ENCODE data around the gene AP4B1.

The AP4B1 gene

DNA sequence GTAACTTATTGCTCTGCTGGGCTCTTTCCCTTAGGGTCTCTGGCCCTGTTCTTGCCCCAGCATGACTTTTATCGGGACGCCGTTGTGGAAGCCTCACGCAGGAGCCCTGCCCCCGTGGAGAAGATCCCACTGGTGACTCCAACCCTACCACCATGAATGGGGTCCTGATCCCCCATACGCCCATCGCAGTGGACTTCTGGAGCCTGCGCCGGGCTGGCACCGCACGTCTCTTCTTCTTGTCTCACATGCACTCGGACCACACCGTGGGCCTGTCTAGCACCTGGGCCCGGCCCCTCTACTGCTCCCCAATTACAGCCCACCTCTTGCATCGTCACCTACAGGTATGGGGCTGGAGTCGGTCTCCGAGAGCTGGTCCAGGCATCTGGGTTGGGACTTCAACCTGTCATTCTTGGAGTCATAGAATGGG is 849 bp upstream of the AP4B1 start:
- Histone ChIP-seq H3K4me3 (ENCODE audit: low read length) (peak overlapping the region; percentile 92), H3K4me2 (ENCODE audit: low read length) (peak overlapping the region; percentile 81), H3K79me2 (ENCODE audit: low read length) (peaks cover 35% of the 10 kb centered on the region), H3K9ac (ENCODE audit: low read length) (peak overlapping the region; percentile 78), H3K9me3 (ENCODE audit: insufficient read depth, low read length) (no peaks in the 10 kb centered on the region), H4K20me1 (ENCODE audit: insufficient read depth, low read length) (no peaks in the 10 kb centered on the region), H3K27ac (ENCODE audit: low read length) (peak overlapping the region; percentile 51), H3K27me3 (ENCODE audit: low read depth, low read length) (no peaks in the 10 kb centered on the region), H3K36me3 (replicated peaks; ENCODE audit: low read depth, low read length) (no peaks in the 10 kb centered on the region), H2AFZ (ENCODE audit: low read depth, low read length) (peak overlapping the region; percentile 35), H3K4me1 (ENCODE audit: low read length) (peaks cover 9% of the 10 kb centered on the region)
- no peak for TF ChIP-seq EZH2phosphoT487 (IDR thresholded peaks at IDR 0.05; ENCODE audit: low read depth)
- TF ChIP-seq, protein P1, sequence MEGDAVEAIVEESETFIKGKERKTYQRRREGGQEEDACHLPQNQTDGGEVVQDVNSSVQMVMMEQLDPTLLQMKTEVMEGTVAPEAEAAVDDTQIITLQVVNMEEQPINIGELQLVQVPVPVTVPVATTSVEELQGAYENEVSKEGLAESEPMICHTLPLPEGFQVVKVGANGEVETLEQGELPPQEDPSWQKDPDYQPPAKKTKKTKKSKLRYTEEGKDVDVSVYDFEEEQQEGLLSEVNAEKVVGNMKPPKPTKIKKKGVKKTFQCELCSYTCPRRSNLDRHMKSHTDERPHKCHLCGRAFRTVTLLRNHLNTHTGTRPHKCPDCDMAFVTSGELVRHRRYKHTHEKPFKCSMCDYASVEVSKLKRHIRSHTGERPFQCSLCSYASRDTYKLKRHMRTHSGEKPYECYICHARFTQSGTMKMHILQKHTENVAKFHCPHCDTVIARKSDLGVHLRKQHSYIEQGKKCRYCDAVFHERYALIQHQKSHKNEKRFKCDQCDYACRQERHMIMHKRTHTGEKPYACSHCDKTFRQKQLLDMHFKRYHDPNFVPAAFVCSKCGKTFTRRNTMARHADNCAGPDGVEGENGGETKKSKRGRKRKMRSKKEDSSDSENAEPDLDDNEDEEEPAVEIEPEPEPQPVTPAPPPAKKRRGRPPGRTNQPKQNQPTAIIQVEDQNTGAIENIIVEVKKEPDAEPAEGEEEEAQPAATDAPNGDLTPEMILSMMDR (IDR thresholded peaks at IDR 0.05; ENCODE audit: low read depth, low read length), result no peak

DNA sequence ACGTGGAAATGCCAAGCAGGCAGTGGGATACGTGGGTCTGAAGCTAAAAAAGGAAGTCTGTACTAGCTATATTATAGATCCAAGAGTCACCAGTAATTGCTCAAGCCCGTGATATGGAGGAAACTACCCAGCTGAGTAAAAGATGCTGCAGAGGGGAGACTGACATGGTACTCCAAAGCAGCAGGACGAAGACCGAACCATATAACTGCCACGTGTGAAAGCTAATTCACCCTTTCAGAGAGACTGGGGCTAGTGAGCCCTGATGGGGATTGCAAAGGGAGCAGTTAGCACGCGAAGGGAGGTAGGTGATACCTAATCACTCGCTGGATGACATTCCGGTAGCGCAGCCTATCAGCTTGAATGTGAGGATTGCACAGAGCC is 316 bp downstream of the AP4B1 start:
- Histone ChIP-seq H3K36me3 (replicated peaks; ENCODE audit: low read depth, low read length) (peaks cover 2% of the 10 kb centered on the region), H3K27ac (ENCODE audit: low read length) (peak overlapping the region; percentile 72), H3K9ac (ENCODE audit: low read length) (peak overlapping the region; percentile 73), H2AFZ (ENCODE audit: low read depth, low read length) (peak overlapping the region; percentile 73), H4K20me1 (ENCODE audit: insufficient read depth, low read length) (no peaks in the 10 kb centered on the region), H3K79me2 (ENCODE audit: low read length) (peaks cover 35% of the 10 kb centered on the region), H3K27me3 (ENCODE audit: low read depth, low read length) (no peaks in the 10 kb centered on the region), H3K4me3 (ENCODE audit: low read length) (peak overlapping the region; percentile 92), H3K4me2 (ENCODE audit: low read length) (peak overlapping the region; percentile 94), H3K9me3 (ENCODE audit: insufficient read depth, low read length) (no peaks in the 10 kb centered on the region), H3K4me1 (ENCODE audit: low read length) (peaks cover 9% of the 10 kb centered on the region)
- TF ChIP-seq, protein P1 (IDR thresholded peaks at IDR 0.05; ENCODE audit: low read depth, low read length), result no peak
- no peak for TF ChIP-seq EZH2phosphoT487 (IDR thresholded peaks at IDR 0.05; ENCODE audit: low read depth)

GRCh38 chr1:113903501-113904292 is 902 bp downstream of the AP4B1 start:
- Histone ChIP-seq H3K4me3 (ENCODE audit: low read length) (peak overlapping the region; percentile 92), H3K27ac (ENCODE audit: low read length) (peak overlapping the region; percentile 72), H4K20me1 (ENCODE audit: insufficient read depth, low read length) (no peaks in the 10 kb centered on the region), H3K79me2 (ENCODE audit: low read length) (peaks cover 35% of the 10 kb centered on the region), H3K9ac (ENCODE audit: low read length) (peak overlapping the region; percentile 73), H3K9me3 (ENCODE audit: insufficient read depth, low read length) (no peaks in the 10 kb centered on the region), H2AFZ (ENCODE audit: low read depth, low read length) (peak overlapping the region; percentile 73; the same call in 1 of the 2 replicates), H3K4me2 (ENCODE audit: low read length) (peak overlapping the region; percentile 94), H3K27me3 (ENCODE audit: low read depth, low read length) (no peaks in the 10 kb centered on the region), H3K4me1 (ENCODE audit: low read length) (peaks cover 9% of the 10 kb centered on the region), H3K36me3 (replicated peaks; ENCODE audit: low read depth, low read length) (peaks cover 5% of the 10 kb centered on the region)
- TF ChIP-seq EZH2phosphoT487 (IDR thresholded peaks at IDR 0.05; ENCODE audit: low read depth), result no peak
- TF ChIP-seq, protein P1 (IDR thresholded peaks at IDR 0.05; ENCODE audit: low read depth, low read length), result no peak

- no peak overlapping the region for H2AFZ ChIP-seq (ENCODE audit: low read depth, low read length)
- H3K9me3 ChIP-seq (ENCODE audit: insufficient read depth, low read length), result no peaks in the 10 kb centered on the region
- H3K36me3 ChIP-seq (replicated peaks; ENCODE audit: low read depth, low read length), result peaks cover 14% of the 10 kb centered on the region
- no peak overlapping the region for H3K4me2 ChIP-seq (ENCODE audit: low read length)
- peaks cover 30% of the 10 kb centered on the region for H3K79me2 ChIP-seq (ENCODE audit: low read length)
- H3K4me3 ChIP-seq (ENCODE audit: low read length), result no peak overlapping the region
- TF ChIP-seq EZH2phosphoT487 (IDR thresholded peaks at IDR 0.05; ENCODE audit: low read depth), result no peak
- TF ChIP-seq, protein P1 (IDR thresholded peaks at IDR 0.05; ENCODE audit: low read depth, low read length), result no peak
- H3K27me3 ChIP-seq (ENCODE audit: low read depth, low read length), result no peaks in the 10 kb centered on the region
- no peaks in the 10 kb centered on the region for H4K20me1 ChIP-seq (ENCODE audit: insufficient read depth, low read length)
- H3K4me1 ChIP-seq (ENCODE audit: low read length), result peaks cover 8% of the 10 kb centered on the region
- no peak overlapping the region for H3K27ac ChIP-seq (ENCODE audit: low read length)
- H3K9ac ChIP-seq (ENCODE audit: low read length), result no peak overlapping the region
Measured at GRCh38 chr1:113901191-113901590, 3.4 kb downstream of the AP4B1 start.

Data from OCI-LY3 (cell line).